Transverse colon (tissue), 4 donors: ENCODE measurements around the gene DLG5. TPM values are rescaled to one million over a fixed set of nuclear protein-coding genes. Genes with fewer than 3 reads are reported as not detected.

ENCODE experiments used
- DNase-seq: peaks from one replicate; pipeline ENCODE4 v3.0.0-alpha.2; 2019
- H3K27ac ChIP-seq, 4 donors: fragments of 200-600 bp; sonication (generic); 2 replicates each; pipeline ENCODE4 v1.5.1; 2016 to 2018; ENCODE audit warnings: inconsistent platforms in 4 of 4
- H3K27me3 ChIP-seq: fragments of 200-600 bp; sonication (generic); 2 replicates; pipeline ENCODE4 v1.5.1; 2017; ENCODE audit warnings: inconsistent platforms
- H3K36me3 ChIP-seq, 4 donors: fragments of 200-600 bp; sonication (generic); 2 replicates each; pipeline ENCODE4 v1.5.1; 2017 to 2019; ENCODE audit warnings: inconsistent platforms in 4 of 4
- H3K4me1 ChIP-seq, 4 donors: fragments of 200-600 bp; sonication (generic); 2 replicates each; pipeline ENCODE4 v1.5.1; 2017 to 2020; ENCODE audit warnings: inconsistent platforms in 4 of 4
- H3K4me3 ChIP-seq, 4 donors: fragments of 200-600 bp; sonication (generic); 1 replicate in 1 of 4; 2 replicates in 3 of 4; pipeline versions ENCODE4 v1.5.1 to v1.6.1; 2017 to 2019; ENCODE audit warnings: inconsistent platforms in 4 of 4
- H3K9me3 ChIP-seq, 2 donors: fragments of 200-600 bp; sonication (generic); 2 replicates each; pipeline ENCODE4 v1.5.1; 2017 to 2019; ENCODE audit warnings: inconsistent platforms in 2 of 2
- CTCF ChIP-seq, 5 experiments: fragments of 200-600 bp in 3 of 5; fragments of 450-650 bp in 2 of 5; sonication (generic) in 3 of 5; IDR thresholded peaks; 1 replicate in 2 of 5; 2 replicates in 3 of 5; pipeline ENCODE4 v1.5.1; 2016 to 2017; ENCODE audit warnings: antibody characterized with exemption in 5 of 5, inconsistent platforms in 3 of 5, mild to moderate bottlenecking in 2 of 5, moderate library complexity in 1 of 5
- EP300 ChIP-seq: sonication (generic); formaldehyde crosslinking; IDR thresholded peaks from one replicate; pipeline ENCODE4 v1.6.1; 2017; ENCODE audit warnings: antibody characterized with exemption, low read depth
- POLR2A ChIP-seq: fragments of 450-650 bp; IDR thresholded peaks from one replicate; pipeline ENCODE4 v1.6.1; 2016; ENCODE audit warnings: antibody characterized with exemption, mild to moderate bottlenecking, moderate library complexity
- POLR2AphosphoS5 ChIP-seq, 3 donors: sonication (generic); formaldehyde crosslinking; IDR thresholded peaks; one replicate each; pipeline ENCODE4 v1.6.1; 2016; ENCODE audit warnings: antibody characterized with exemption in 3 of 3
- WGBS, 2 donors: methylation state at CpG; one replicate each; pipeline ENCODE4 v1.1.5; 2018; ENCODE audit warnings: low coverage in 1 of 2; 5-methylcytosine and 5-hydroxymethylcytosine counted together
- in situ Hi-C, 4 donors: fragments of 200-750 bp; cut with MboI; loops; one replicate each; pipeline versions ENCODE4 v1.15.0 to v1.15.1; 2017; ENCODE audit warnings: low sequenced_read_pairs in 3 of 4, low pct_ligation_motif_present in 1 of 4, low pct_unique_long_range_greater_than_20kb in 1 of 4
- intact Hi-C: fragments of 100-400 bp; cut with DNase I; formaldehyde crosslinking; loops from one replicate; pipeline ENCODE4 v1.15.1; 2023; ENCODE audit warnings: low total_unique reads
- total RNA-seq, 4 donors: library from RNA; depleted of rRNA; stranded (reverse); fragments of >200 nt; gene quantifications; one replicate each; pipeline ENCODE4 v1.1.0, GENCODE V29; 2016

DLG5 gene
- total RNA-seq, 4 donors from 2014 or later: 31.4 to 90.1 (median 44.6) TPM

- WGBS, 2 donors: 89 to 94% methylated on average over 6 to 8 of the region's 8 CpGs
- Histone ChIP-seq H3K27me3 (no peaks in the 10 kb centered on the region), H3K27ac (no peak overlapping the region), H3K4me1 (no peaks in the 10 kb centered on the region), H3K4me3 (no peak overlapping the region), H3K36me3 (no peaks in the 10 kb centered on the region), H3K9me3 (no peaks in the 10 kb centered on the region)
- in situ Hi-C loops (loop anchor here in 1 of 4 donors (25.0 kb wide), 1 partner anchor 98 kb away; no protein-coding TSS in a partner anchor), intact Hi-C loops (no loop called here)
- no peak for DNase-seq
- no peak for TF ChIP-seq POLR2A
- no peak for TF ChIP-seq EP300
- no peak for TF ChIP-seq POLR2AphosphoS5 (IDR thresholded peaks at IDR 0.05)
- no peak for TF ChIP-seq CTCF (IDR thresholded peaks at IDR 0.05)
Measured at GRCh38 chr10:77959887-77960455, 33.4 kb upstream of the DLG5 start.

GRCh38 chr10:77959384-77959783 is 32.8 kb upstream of the DLG5 start:
- intact Hi-C loops: no loop called here

GRCh38 chr10:77955136-77955535 is 28.6 kb upstream of the DLG5 start:
- no peak overlapping the region for H3K4me3 ChIP-seq
- H3K27ac ChIP-seq: no peak overlapping the region
- no peaks in the 10 kb centered on the region for H3K36me3 ChIP-seq
- in situ Hi-C loops: loop anchor here in 1 of 4 donors (25.0 kb wide), 1 partner anchor 93 kb away; no protein-coding TSS in a partner anchor
- DNase-seq: no peak
- TF ChIP-seq EP300 (no peak), CTCF (IDR thresholded peaks at IDR 0.05) (no peak), POLR2A (no peak), POLR2AphosphoS5 (IDR thresholded peaks at IDR 0.05) (no peak)
- no peaks in the 10 kb centered on the region for H3K27me3 ChIP-seq
- no peaks in the 10 kb centered on the region for H3K4me1 ChIP-seq
- WGBS, 2 donors: 91 to 100% methylated on average over 1 of the region's 1 CpG
- intact Hi-C loops: no loop called here
- H3K9me3 ChIP-seq: peaks cover 6 to 20% of the 10 kb centered on the region in 2 donors

More at GRCh38 chr10:77959384-77959783, 32.8 kb upstream of the DLG5 start:
- Histone ChIP-seq H3K27me3 (no peaks in the 10 kb centered on the region), H3K4me3 (no peak overlapping the region), H3K9me3 (no peaks in the 10 kb centered on the region), H3K4me1 (no peaks in the 10 kb centered on the region), H3K27ac (no peak overlapping the region), H3K36me3 (no peaks in the 10 kb centered on the region)
- WGBS, 2 donors: 74 to 79% methylated on average over 3 to 4 of the region's 4 CpGs
- DNase-seq: no peak
- in situ Hi-C loops: loop anchor here in 1 of 4 donors (25.0 kb wide), 1 partner anchor 97 kb away; no protein-coding TSS in a partner anchor
- TF ChIP-seq POLR2A (no peak), CTCF (IDR thresholded peaks at IDR 0.05) (no peak), EP300 (no peak), POLR2AphosphoS5 (IDR thresholded peaks at IDR 0.05) (no peak)

GRCh38 chr10:77949167-77949566 is 22.6 kb upstream of the DLG5 start:
- Histone ChIP-seq H3K4me3 (no peak overlapping the region), H3K27me3 (no peaks in the 10 kb centered on the region), H3K36me3 (no peaks in the 10 kb centered on the region), H3K27ac (no peak overlapping the region), H3K4me1 (no peaks in the 10 kb centered on the region), H3K9me3 (peaks cover 6 to 20% of the 10 kb centered on the region in 2 donors)
- WGBS, 2 donors: 51 to 73% methylated on average over 4 to 6 of the region's 7 CpGs
- in situ Hi-C loops (no loop called here), intact Hi-C loops (no loop called here)
- TF ChIP-seq POLR2A (no peak), CTCF (IDR thresholded peaks at IDR 0.05) (no peak), POLR2AphosphoS5 (IDR thresholded peaks at IDR 0.05) (no peak), EP300 (no peak)
- no peak for DNase-seq
